IMR-90 (cell line): ENCODE results near the gene NTM. TPM values are rescaled to one million over a fixed set of nuclear protein-coding genes. Genes with fewer than 3 reads are reported as not detected.

Experiments used
- ATAC-seq: fragments of 200-7000 bp; cut with Tn5 transposase; 2 replicates; pipeline ENCODE4 v1.9.1; 2020; ENCODE audit warnings: low read depth, mild to moderate bottlenecking, moderate library complexity
- BruUV-seq: library from RNA; stranded (reverse); fragments of 400-500 nt; replicated peaks from 2 replicates; lab custom pipeline; 2021; lab: Mats Ljungman, UMichigan
- CTCF ChIA-PET: fragments of 300-600 bp; formaldehyde crosslinking; extraction: SDS; loops from one replicate; lab custom pipeline; 2021; ENCODE audit warnings: antibody characterized with exemption; lab: Yijun Ruan, JAX
- POLR2A ChIA-PET: fragments of 300-600 bp; sonication (Branson Sonifier 250); formaldehyde crosslinking; loops from one replicate; lab custom pipeline; 2022; ENCODE audit warnings: antibody characterized with exemption; ENCODE audit not compliant: unreplicated experiment; lab: Charles Lee
- DNase-seq: peaks from one replicate; pipeline ENCODE4 v3.0.0; 2013
- H2AFZ ChIP-seq: replicated peaks from 2 replicates; pipeline ENCODE3; 2013; ENCODE audit warnings: low read length, mild to moderate bottlenecking; ENCODE audit not compliant: poor library complexity
- H2AK5ac ChIP-seq: 2 replicates; pipeline ENCODE4 v1.6.1; 2013; ENCODE audit warnings: low read depth, low read length, inconsistent platforms
- H2AK9ac ChIP-seq: replicated peaks from 2 replicates; pipeline ENCODE3; 2013; ENCODE audit warnings: mild to moderate bottlenecking, low read depth, low read length, moderate library complexity; ENCODE audit not compliant: poor library complexity
- H2BK120ac ChIP-seq: 2 replicates; pipeline ENCODE4 v1.6.1; 2013; ENCODE audit warnings: low read depth, low read length, inconsistent platforms
- H2BK15ac ChIP-seq: 3 replicates; pipeline ENCODE4 v1.6.1; 2013; ENCODE audit warnings: low read depth, low read length, inconsistent platforms
- H2BK20ac ChIP-seq: 2 replicates; pipeline ENCODE4 v1.6.1; 2013; ENCODE audit warnings: low read depth, mild to moderate bottlenecking, inconsistent platforms, low read length, moderate library complexity
- H2BK5ac ChIP-seq: 2 replicates; pipeline ENCODE4 v1.6.1; 2013; ENCODE audit warnings: mild to moderate bottlenecking, low read depth, low read length, inconsistent platforms; ENCODE audit not compliant: poor library complexity, severe bottlenecking
- H3K14ac ChIP-seq: replicated peaks from 2 replicates; pipeline ENCODE4 v1.6.1; 2013; ENCODE audit warnings: low read depth, low read length, inconsistent platforms
- H3K18ac ChIP-seq: 2 replicates; pipeline ENCODE4 v1.6.1; 2013; ENCODE audit warnings: low read depth, low read length, control low read depth
- H3K23ac ChIP-seq: 2 replicates; pipeline ENCODE4 v1.6.1; 2013; ENCODE audit warnings: low read depth, low read length, inconsistent platforms
- H3K27ac ChIP-seq: 2 replicates; pipeline ENCODE4 v1.5.1; 2013; ENCODE audit warnings: mild to moderate bottlenecking, control low read depth, low read length; ENCODE audit not compliant: insufficient read depth
- H3K27me3 ChIP-seq: 2 replicates; pipeline ENCODE4 v1.6.1; 2013; ENCODE audit warnings: low read length; ENCODE audit not compliant: control insufficient read depth, insufficient read depth
- H3K36me3 ChIP-seq: 2 replicates; pipeline ENCODE4 v1.6.1; 2013; ENCODE audit warnings: low read length, mixed read lengths; ENCODE audit not compliant: control insufficient read depth, insufficient read depth
- H3K4ac ChIP-seq: 2 replicates; pipeline ENCODE4 v1.6.1; 2013; ENCODE audit warnings: low read depth, low read length, inconsistent platforms
- H3K4me1 ChIP-seq: 2 replicates; pipeline ENCODE4 v1.6.1; 2013; ENCODE audit warnings: low read length, mixed read lengths; ENCODE audit not compliant: control insufficient read depth, insufficient read depth
- H3K4me2 ChIP-seq: 2 replicates; pipeline ENCODE4 v1.6.1; 2013; ENCODE audit warnings: low read depth, mild to moderate bottlenecking, control low read depth, low read length, moderate library complexity
- H3K4me3 ChIP-seq: 2 replicates; pipeline ENCODE4 v1.5.1; 2013; ENCODE audit warnings: low read depth, mild to moderate bottlenecking, control low read depth, low read length, moderate library complexity; ENCODE audit not compliant: insufficient read depth
- H3K56ac ChIP-seq: 2 replicates; pipeline ENCODE4 v1.6.1; 2013; ENCODE audit warnings: low read length, inconsistent platforms; ENCODE audit not compliant: insufficient read depth; ENCODE audit errors: extremely low read depth
- H3K79me1 ChIP-seq, 2 experiments: 2 replicates each; pipeline ENCODE4 v1.6.1; 2013; ENCODE audit warnings: low read length in 2 of 2, inconsistent platforms in 1 of 2, low read depth in 1 of 2
- H3K9ac ChIP-seq: 2 replicates; pipeline ENCODE4 v1.6.1; 2013; ENCODE audit warnings: low read depth, low read length, control low read depth
- H3K9me1 ChIP-seq: 2 replicates; pipeline ENCODE4 v1.6.1; 2013; ENCODE audit warnings: low read length, inconsistent platforms; ENCODE audit not compliant: insufficient read depth
- H3K9me3 ChIP-seq: 2 replicates; pipeline ENCODE4 v1.6.1; 2013; ENCODE audit warnings: low read length; ENCODE audit not compliant: control insufficient read depth, insufficient read depth
- H4K20me1 ChIP-seq: 2 replicates; pipeline ENCODE4 v1.6.1; 2013; ENCODE audit warnings: low read length, inconsistent platforms; ENCODE audit not compliant: insufficient read depth
- H4K5ac ChIP-seq: 2 replicates; pipeline ENCODE4 v1.6.1; 2013; ENCODE audit warnings: mild to moderate bottlenecking, low read depth, low read length, control low read depth
- H4K8ac ChIP-seq, 2 experiments: 2 replicates each; pipeline ENCODE4 v1.6.1; 2013; ENCODE audit warnings: low read depth in 2 of 2, low read length in 2 of 2, control low read depth in 1 of 2, inconsistent platforms in 1 of 2
- H4K91ac ChIP-seq: 2 replicates; pipeline ENCODE4 v1.6.1; 2013; ENCODE audit warnings: low read depth, low read length, inconsistent platforms; ENCODE audit not compliant: insufficient read depth
- CEBPB ChIP-seq: IDR thresholded peaks from 2 replicates; pipeline ENCODE4 v1.6.1; 2012; ENCODE audit warnings: low read depth, low read length, improper control_type of control experiment
- CHD1 ChIP-seq: IDR thresholded peaks from 2 replicates; pipeline ENCODE4 v1.6.1; 2012; ENCODE audit warnings: low read depth, low read length, improper control_type of control experiment
- FOS ChIP-seq: fragments of 150-350 bp; IDR thresholded peaks from 2 replicates; pipeline ENCODE4 v1.6.1; 2016; ENCODE audit warnings: low read depth, low read length
- MAZ ChIP-seq: IDR thresholded peaks from 2 replicates; pipeline ENCODE4 v1.6.1; 2012; ENCODE audit warnings: low read depth, mild to moderate bottlenecking, low read length, improper control_type of control experiment, moderate library complexity, borderline replicate concordance
- NFE2L2 ChIP-seq: fragments of 150-350 bp; IDR thresholded peaks from 2 replicates; pipeline ENCODE4 v1.6.1; 2016; ENCODE audit warnings: low read depth, mild to moderate bottlenecking, low read length
- POLR2A ChIP-seq: IDR thresholded peaks from 2 replicates; pipeline ENCODE4 v1.6.1; 2012; ENCODE audit warnings: mild to moderate bottlenecking, low read depth, low read length
- RAD21 ChIP-seq: IDR thresholded peaks from 2 replicates; pipeline ENCODE4 v1.6.1; 2012; ENCODE audit warnings: low read length, improper control_type of control experiment
- RCOR1 ChIP-seq: IDR thresholded peaks from 2 replicates; pipeline ENCODE4 v1.6.1; 2012; ENCODE audit warnings: mild to moderate bottlenecking, low read length, improper control_type of control experiment; ENCODE audit not compliant: insufficient replicate concordance
- WGBS, 2 experiments: methylation state at CpG; one replicate each; pipeline versions ENCODE4 v1.1.5 to v1.1.7; 2013; ENCODE audit warnings: missing lambda C conversion rate in 2 of 2; ENCODE audit not compliant: insufficient read length in 1 of 2; ENCODE audit errors: extremely low coverage in 2 of 2; 5-methylcytosine and 5-hydroxymethylcytosine counted together
- dilution Hi-C: fragments of 300-500 bp; cut with HindIII; formaldehyde crosslinking; loops from one replicate; pipeline ENCODE4 v1.14.3; 2018; ENCODE audit warnings: low sequenced_read_pairs; ENCODE audit not compliant: unreplicated experiment
- in situ Hi-C: fragments of 300-500 bp; cut with MboI; formaldehyde crosslinking; loops from 3 replicates; pipeline ENCODE4 v1.14.3; 2019; ENCODE audit warnings: low sequenced_read_pairs, inconsistent platforms, mixed read lengths
- intact Hi-C: fragments of 100-400 bp; cut with micrococcal nuclease; formaldehyde crosslinking; loops from 2 replicates; pipeline ENCODE4 v1.10.0; 2022
- polyA plus RNA-seq, 3 experiments: library from polyadenylated mRNA; depleted of rRNA; stranded (reverse); fragments of >200 nt; gene quantifications; 2 replicates each; pipeline ENCODE4 v1.2.3, GENCODE V29; 2012; ENCODE audit warnings: low replicate concordance in 1 of 3
- total RNA-seq: library from RNA; depleted of rRNA; stranded (reverse); fragments of >200 nt; gene quantifications from 2 replicates; pipeline ENCODE4 v1.2.3, GENCODE V29; 2012

NTM gene
- total and polyA plus RNA-seq, 2 of the 4 experiments (the other 2 are of a cell fraction), result 19.5 to 25.5 TPM

- POLR2A ChIA-PET, result no interaction called here
Measured at GRCh38 chr11:131534611-131535010, 164.2 kb downstream of the NTM start.

More at GRCh38 chr11:131534611-131535010, 164.2 kb downstream of the NTM start:
- Histone ChIP-seq H3K23ac (no peak overlapping the region), H2BK20ac (no peak overlapping the region), H4K8ac (no peak overlapping the region), H2AFZ (no peak overlapping the region), H3K9me1 (no peaks in the 10 kb centered on the region), H3K4me3 (no peak overlapping the region), H3K27ac (no peak overlapping the region), H4K20me1 (no peaks in the 10 kb centered on the region), H3K4me2 (no peak overlapping the region), H3K79me1 (no peaks in the 10 kb centered on the region), H3K9ac (no peak overlapping the region), H4K91ac (no peak overlapping the region), H3K14ac (no peak overlapping the region), H3K4ac (no peak overlapping the region), H4K5ac (no peak overlapping the region), H3K56ac (no peak overlapping the region), H3K36me3 (no peaks in the 10 kb centered on the region), H2BK120ac (no peak overlapping the region), H2AK9ac (no peak overlapping the region), H2AK5ac (no peak overlapping the region), H2BK15ac (no peak overlapping the region), H3K18ac (no peak overlapping the region), H2BK5ac (no peak overlapping the region), H3K9me3 (no peaks in the 10 kb centered on the region), H3K27me3 (peaks cover 2% of the 10 kb centered on the region), H3K4me1 (no peaks in the 10 kb centered on the region)
- dilution Hi-C loops (no loop called here), in situ Hi-C loops (no loop called here), intact Hi-C loops (loop anchor here (10.0 kb wide), 1 partner anchor 1730 kb away; no protein-coding TSS in a partner anchor)
- ATAC-seq (no peak), DNase-seq (no peak)
- TF ChIP-seq RCOR1 (no peak), MAZ (no peak), CHD1 (no peak), CEBPB (no peak), FOS (no peak), POLR2A (no peak), NFE2L2 (no peak), RAD21 (no peak)
- WGBS, 2 experiments, result 80% methylated on average over 1 of the region's 5 CpGs; no CpG with 5 or more reads in 1 of the 2 experiments
- CTCF ChIA-PET, result no interaction called here
- no TSS peak for BruUV-seq
